ENCODE data around the gene CACNA2D1.

GRCh38 chr7:82036146-82036886, 407.3 kb downstream of the CACNA2D1 start:
- TF ChIP-seq CTCF (IDR thresholded peaks at IDR 0.05) = no peak
- TF ChIP-seq POLR2A (IDR thresholded peaks at IDR 0.05) = no peak
- TF ChIP-seq EP300 (IDR thresholded peaks at IDR 0.05) = no peak
